K562 (cell line): Measurements from ENCODE around the gene UBN2.

Source experiments
- AFF4 ChIP-seq: sonication (generic); formaldehyde crosslinking; IDR thresholded peaks from 2 replicates; pipeline ENCODE4 v1.8.0; 2023; ENCODE audit warnings: mild to moderate bottlenecking, missing genetic modification reagents
- BHLHE40 ChIP-seq: IDR thresholded peaks from 2 replicates; pipeline ENCODE4 v1.6.1; 2011; ENCODE audit warnings: low read length, improper control_type of control experiment
- BRF2 ChIP-seq: IDR thresholded peaks from 3 replicates; pipeline ENCODE4 v1.6.1; 2011; ENCODE audit warnings: borderline replicate concordance, mild to moderate bottlenecking; ENCODE audit not compliant: insufficient read length, insufficient read depth
- CTCF ChIP-seq, 3 experiments: IDR thresholded peaks in 2 of 3; conservative IDR thresholded peaks in 1 of 3; 2 replicates each; pipeline ENCODE4 v1.5.1; 2011 to 2012; ENCODE audit warnings: low read length in 3 of 3, mild to moderate bottlenecking in 3 of 3, control low read depth in 2 of 3, improper control_type of control experiment in 1 of 3, inconsistent platforms in 1 of 3, low read depth in 1 of 3, mixed read lengths in 1 of 3, moderate library complexity in 1 of 3; ENCODE audit not compliant: insufficient read depth in 2 of 3
- DNMT1 ChIP-seq: fragments of 450-650 bp; IDR thresholded peaks from 2 replicates; pipeline ENCODE4 v1.6.1; 2016; ENCODE audit warnings: antibody characterized with exemption, mild to moderate bottlenecking
- EP300 ChIP-seq: IDR thresholded peaks from 2 replicates; pipeline ENCODE4 v1.6.1; 2012; ENCODE audit warnings: low read length, improper control_type of control experiment
- EZH2 ChIP-seq: IDR thresholded peaks from 2 replicates; pipeline ENCODE4 v1.6.1; 2012; ENCODE audit warnings: low read depth, mild to moderate bottlenecking, inconsistent platforms, low read length, borderline replicate concordance
- MYC ChIP-seq, 2 experiments: fragments of 250-450 bp in 1 of 2; sonication (Bioruptor Pico) in 1 of 2; IDR thresholded peaks; 2 replicates each; pipeline versions ENCODE4 v1.5.1 to v1.6.1; 2012 to 2021; ENCODE audit warnings: low read depth in 2 of 2, borderline replicate concordance in 1 of 2, improper control_type of control experiment in 1 of 2, low read length in 1 of 2, mild to moderate bottlenecking in 1 of 2, moderate library complexity in 1 of 2

- TF ChIP-seq AFF4 (CRISPR knock-in tag) (no peak), CTCF (IDR thresholded peaks at IDR 0.05 in 2 of 3, conservative IDR thresholded peaks at IDR 0.05 in 1 of 3; ENCODE audit: insufficient read depth in 2 of 3, low read depth in 1 of 3, low read length in 3 of 3) (no peak), EP300 (0 out of 2 replicates have a peak, but pooled peaks have one; percentile 15), BHLHE40 (no peak), EZH2 (no peak), DNMT1 (no peak), BRF2 (no peak), MYC (IDR thresholded peaks at IDR 0.05; ENCODE audit: low read depth, low read length) (no peak), MYC (CRISPR knock-in tag; IDR thresholded peaks at IDR 0.05; ENCODE audit: borderline replicate concordance, low read depth) (no peak)
These were observed 99.4 kb downstream of the UBN2 start for GRCh38 chr7:139330333-139331030.
